ENCODE data around the gene PIM3. TPM values are rescaled to one million over a fixed set of nuclear protein-coding genes. Genes with fewer than 3 reads are reported as not detected.

The PIM3 gene
- total and polyA plus RNA-seq, 10 of the 15 experiments (the other 5 are each of a cell fraction or from before 2014, with no cell fraction given), result 0.31 to 60.8 (median 12.4) TPM

DNA sequence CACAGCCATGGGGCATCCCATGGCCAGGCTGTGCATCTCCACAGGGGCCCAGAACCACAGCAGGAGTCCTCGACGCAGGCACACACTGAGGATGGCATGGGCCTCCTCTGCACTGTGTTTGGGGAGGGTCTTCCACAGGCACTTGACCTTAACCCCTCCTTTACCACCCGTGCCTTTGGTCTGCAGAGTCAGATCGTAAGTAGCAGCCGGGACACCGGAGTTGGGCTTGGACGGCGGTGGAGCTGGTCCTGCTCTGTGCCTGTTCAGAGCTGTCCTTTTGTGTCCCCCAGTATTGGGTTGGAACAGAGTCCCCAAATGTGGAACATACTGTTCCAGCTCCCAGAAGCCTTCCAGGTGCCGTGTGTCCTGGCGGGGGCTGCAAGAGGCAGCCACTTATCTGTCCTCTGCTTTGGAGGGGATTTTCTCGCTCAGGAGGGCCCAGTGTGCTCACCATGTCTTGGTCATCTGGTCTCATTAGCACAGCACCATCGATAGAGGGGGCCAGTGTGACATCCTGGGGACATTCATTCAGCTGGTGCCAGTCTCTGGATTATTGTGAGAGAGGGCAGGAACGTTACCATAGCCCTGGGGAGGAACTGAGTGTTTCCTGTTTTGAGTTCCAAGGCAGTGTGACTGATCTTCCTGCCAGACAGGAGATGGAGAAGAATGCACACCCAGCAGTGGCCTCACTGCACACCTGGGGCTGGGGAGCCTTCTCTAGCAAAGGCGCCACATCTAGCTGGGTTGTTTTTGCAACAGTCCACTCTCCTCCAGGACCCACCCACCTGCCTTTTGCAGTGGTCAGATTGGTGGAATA is 29.8 kb upstream of the PIM3 start (continued):
- TF ChIP-seq POLR2AphosphoS5 (IDR thresholded peaks at IDR 0.05; ENCODE audit: low read length) (no peak), IRF4 (IDR thresholded peaks at IDR 0.05; ENCODE audit: low read depth, low read length) (peak; percentile 42; the same call in 1 of the 2 replicates), CEBPB (IDR thresholded peaks at IDR 0.05; ENCODE audit: borderline replicate concordance in 1 of 2, low read depth in 2 of 2, low read length in 2 of 2) (no peak), TCF7 (IDR thresholded peaks at IDR 0.05; ENCODE audit: borderline replicate concordance) (no peak)
- TF ChIP-seq, protein P1, sequence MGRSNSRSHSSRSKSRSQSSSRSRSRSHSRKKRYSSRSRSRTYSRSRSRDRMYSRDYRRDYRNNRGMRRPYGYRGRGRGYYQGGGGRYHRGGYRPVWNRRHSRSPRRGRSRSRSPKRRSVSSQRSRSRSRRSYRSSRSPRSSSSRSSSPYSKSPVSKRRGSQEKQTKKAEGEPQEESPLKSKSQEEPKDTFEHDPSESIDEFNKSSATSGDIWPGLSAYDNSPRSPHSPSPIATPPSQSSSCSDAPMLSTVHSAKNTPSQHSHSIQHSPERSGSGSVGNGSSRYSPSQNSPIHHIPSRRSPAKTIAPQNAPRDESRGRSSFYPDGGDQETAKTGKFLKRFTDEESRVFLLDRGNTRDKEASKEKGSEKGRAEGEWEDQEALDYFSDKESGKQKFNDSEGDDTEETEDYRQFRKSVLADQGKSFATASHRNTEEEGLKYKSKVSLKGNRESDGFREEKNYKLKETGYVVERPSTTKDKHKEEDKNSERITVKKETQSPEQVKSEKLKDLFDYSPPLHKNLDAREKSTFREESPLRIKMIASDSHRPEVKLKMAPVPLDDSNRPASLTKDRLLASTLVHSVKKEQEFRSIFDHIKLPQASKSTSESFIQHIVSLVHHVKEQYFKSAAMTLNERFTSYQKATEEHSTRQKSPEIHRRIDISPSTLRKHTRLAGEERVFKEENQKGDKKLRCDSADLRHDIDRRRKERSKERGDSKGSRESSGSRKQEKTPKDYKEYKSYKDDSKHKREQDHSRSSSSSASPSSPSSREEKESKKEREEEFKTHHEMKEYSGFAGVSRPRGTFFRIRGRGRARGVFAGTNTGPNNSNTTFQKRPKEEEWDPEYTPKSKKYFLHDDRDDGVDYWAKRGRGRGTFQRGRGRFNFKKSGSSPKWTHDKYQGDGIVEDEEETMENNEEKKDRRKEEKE (IDR thresholded peaks at IDR 0.05), result no peak
